HepG2 (cell line): Measurements from ENCODE around the gene NKX1-2. TPM values are rescaled to one million over a fixed set of nuclear protein-coding genes. Genes with fewer than 3 reads are reported as not detected.

Experiments
- AHR ChIP-seq: IDR thresholded peaks from 2 replicates; pipeline ENCODE4 v1.6.1; 2018; ENCODE audit warnings: missing genetic modification reagents, missing compliant biosample characterization
- CBX1 ChIP-seq: IDR thresholded peaks from one replicate; pipeline ENCODE4 v1.6.1; 2016; ENCODE audit warnings: antibody characterized with exemption, low read depth
- CCDC6 ChIP-seq: sonication (generic); formaldehyde crosslinking; IDR thresholded peaks from 2 replicates; pipeline ENCODE4 v1.8.1; 2022; ENCODE audit warnings: mild to moderate bottlenecking, missing genetic modification reagents, moderate library complexity
- EP300 ChIP-seq, 3 experiments: sonication (generic) in 1 of 3; formaldehyde crosslinking in 1 of 3; IDR thresholded peaks; 2 replicates each; pipeline versions ENCODE4 v1.5.1 to v1.6.1; 2011 to 2020; ENCODE audit warnings: low read depth in 2 of 3, low read length in 2 of 3, borderline replicate concordance in 1 of 3, improper control_type of control experiment in 1 of 3, mild to moderate bottlenecking in 1 of 3, missing genetic modification reagents in 1 of 3, moderate library complexity in 1 of 3
- FOXP4 ChIP-seq: sonication (generic); formaldehyde crosslinking; IDR thresholded peaks from 2 replicates; pipeline ENCODE4 v1.4.0; 2020; ENCODE audit warnings: missing genetic modification reagents
- GATAD1 ChIP-seq: IDR thresholded peaks from 2 replicates; pipeline ENCODE4 v1.6.1; 2016; ENCODE audit warnings: missing genetic modification reagents, missing compliant biosample characterization
- NFAT5 ChIP-seq: sonication (generic); formaldehyde crosslinking; IDR thresholded peaks from 2 replicates; pipeline ENCODE4 v1.4.0; 2020; ENCODE audit warnings: missing genetic modification reagents
- SOX13 ChIP-seq, 3 experiments: fragments of 450-650 bp in 1 of 3; sonication (generic) in 1 of 3; formaldehyde crosslinking in 1 of 3; IDR thresholded peaks in 2 of 3; conservative IDR thresholded peaks in 1 of 3; 2 replicates each; pipeline versions ENCODE4 v1.5.0 to v1.6.1; 2016 to 2020; ENCODE audit warnings: antibody characterized with exemption in 1 of 3, mild to moderate bottlenecking in 1 of 3, missing compliant biosample characterization in 1 of 3, missing genetic modification reagents in 1 of 3, moderate library complexity in 1 of 3
- ZIK1 ChIP-seq: sonication (generic); formaldehyde crosslinking; IDR thresholded peaks from 2 replicates; pipeline ENCODE4 v1.5.0; 2020; ENCODE audit warnings: mild to moderate bottlenecking, low read depth, missing genetic modification reagents, borderline replicate concordance
- ZNF343 ChIP-seq: sonication (generic); formaldehyde crosslinking; IDR thresholded peaks from 2 replicates; pipeline ENCODE4 v1.4.0; 2020; ENCODE audit warnings: mild to moderate bottlenecking, missing genetic modification reagents
- polyA plus RNA-seq, 8 experiments: library from polyadenylated mRNA; depleted of rRNA in 3 of 8; stranded (reverse) in 7 of 8; unstranded in 1 of 8; fragments of >200 nt; fragmentation: Illumina TruSeq in 4 of 8; extraction: Trizol in 4 of 8; gene quantifications; 2 replicates each; pipeline versions ENCODE4 v1.2.1 to v1.2.3, GENCODE V29; 2011 to 2016; ENCODE audit warnings: low read depth in 4 of 8, missing spikeins in 1 of 8, mixed read lengths in 1 of 8; ENCODE audit not compliant: insufficient read depth in 1 of 8
- total RNA-seq, 5 experiments: library from RNA; depleted of rRNA; stranded (reverse); fragments of >200 nt; fragmentation: Illumina TruSeq; extraction: Trizol; gene quantifications; 2 replicates each; pipeline ENCODE4 v1.2.3, GENCODE V29; 2016; ENCODE audit warnings: low read depth in 1 of 5
- TF ChIP-seq, protein P1 (sequence below), 2 experiments: sonication (generic) in 1 of 2; formaldehyde crosslinking in 1 of 2; IDR thresholded peaks; 2 replicates each; pipeline versions ENCODE4 v1.4.0 to v1.6.1; 2016 to 2020; ENCODE audit warnings: borderline replicate concordance in 1 of 2, low read depth in 1 of 2, mild to moderate bottlenecking in 1 of 2, missing genetic modification reagents in 1 of 2
- TF ChIP-seq, protein P2 (sequence below): sonication (generic); formaldehyde crosslinking; conservative IDR thresholded peaks from 2 replicates; pipeline ENCODE4 v1.4.0; 2020; ENCODE audit warnings: mild to moderate bottlenecking, missing genetic modification reagents, moderate library complexity

Gene NKX1-2
- total and polyA plus RNA-seq, 2 of the 13 experiments (the other 11 are each of a cell fraction or from before 2014, with no cell fraction given) = not detected

- TF ChIP-seq, protein P1, sequence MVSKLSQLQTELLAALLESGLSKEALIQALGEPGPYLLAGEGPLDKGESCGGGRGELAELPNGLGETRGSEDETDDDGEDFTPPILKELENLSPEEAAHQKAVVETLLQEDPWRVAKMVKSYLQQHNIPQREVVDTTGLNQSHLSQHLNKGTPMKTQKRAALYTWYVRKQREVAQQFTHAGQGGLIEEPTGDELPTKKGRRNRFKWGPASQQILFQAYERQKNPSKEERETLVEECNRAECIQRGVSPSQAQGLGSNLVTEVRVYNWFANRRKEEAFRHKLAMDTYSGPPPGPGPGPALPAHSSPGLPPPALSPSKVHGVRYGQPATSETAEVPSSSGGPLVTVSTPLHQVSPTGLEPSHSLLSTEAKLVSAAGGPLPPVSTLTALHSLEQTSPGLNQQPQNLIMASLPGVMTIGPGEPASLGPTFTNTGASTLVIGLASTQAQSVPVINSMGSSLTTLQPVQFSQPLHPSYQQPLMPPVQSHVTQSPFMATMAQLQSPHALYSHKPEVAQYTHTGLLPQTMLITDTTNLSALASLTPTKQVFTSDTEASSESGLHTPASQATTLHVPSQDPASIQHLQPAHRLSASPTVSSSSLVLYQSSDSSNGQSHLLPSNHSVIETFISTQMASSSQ (IDR thresholded peaks at IDR 0.05; ENCODE audit: low read depth) = 0 out of 2 replicates have a peak, but pooled peaks have one; percentile 50
- TF ChIP-seq, protein P1 (CRISPR knock-in tag; IDR thresholded peaks at IDR 0.05; ENCODE audit: borderline replicate concordance) = no peak
- no peak for TF ChIP-seq NFAT5 (CRISPR knock-in tag)
- TF ChIP-seq EP300 (IDR thresholded peaks at IDR 0.05; ENCODE audit: low read depth in 2 of 2, low read length in 2 of 2) = peak in 1 of 2 experiments; percentile 27; a peak in 1 of 4 replicates
- no peak for TF ChIP-seq EP300 (CRISPR knock-in tag; IDR thresholded peaks at IDR 0.05; ENCODE audit: borderline replicate concordance)
- no peak for TF ChIP-seq SOX13 (IDR thresholded peaks at IDR 0.05)
- peak in 1 of 2 experiments; percentile 30; a peak in 1 of 4 replicates for TF ChIP-seq SOX13 (CRISPR knock-in tag; conservative IDR thresholded peaks at IDR 0.05 in 1 of 2, IDR thresholded peaks at IDR 0.05 in 1 of 2)
- no peak for TF ChIP-seq CCDC6
- no peak for TF ChIP-seq GATAD1 (CRISPR knock-in tag)
- no peak for TF ChIP-seq CBX1
- no peak for TF ChIP-seq ZNF343 (CRISPR knock-in tag)
- no peak for TF ChIP-seq AHR (CRISPR knock-in tag)
- no peak for TF ChIP-seq ZIK1 (CRISPR knock-in tag)
- TF ChIP-seq FOXP4 (CRISPR knock-in tag) = peak; percentile 68
- TF ChIP-seq, protein P2, sequence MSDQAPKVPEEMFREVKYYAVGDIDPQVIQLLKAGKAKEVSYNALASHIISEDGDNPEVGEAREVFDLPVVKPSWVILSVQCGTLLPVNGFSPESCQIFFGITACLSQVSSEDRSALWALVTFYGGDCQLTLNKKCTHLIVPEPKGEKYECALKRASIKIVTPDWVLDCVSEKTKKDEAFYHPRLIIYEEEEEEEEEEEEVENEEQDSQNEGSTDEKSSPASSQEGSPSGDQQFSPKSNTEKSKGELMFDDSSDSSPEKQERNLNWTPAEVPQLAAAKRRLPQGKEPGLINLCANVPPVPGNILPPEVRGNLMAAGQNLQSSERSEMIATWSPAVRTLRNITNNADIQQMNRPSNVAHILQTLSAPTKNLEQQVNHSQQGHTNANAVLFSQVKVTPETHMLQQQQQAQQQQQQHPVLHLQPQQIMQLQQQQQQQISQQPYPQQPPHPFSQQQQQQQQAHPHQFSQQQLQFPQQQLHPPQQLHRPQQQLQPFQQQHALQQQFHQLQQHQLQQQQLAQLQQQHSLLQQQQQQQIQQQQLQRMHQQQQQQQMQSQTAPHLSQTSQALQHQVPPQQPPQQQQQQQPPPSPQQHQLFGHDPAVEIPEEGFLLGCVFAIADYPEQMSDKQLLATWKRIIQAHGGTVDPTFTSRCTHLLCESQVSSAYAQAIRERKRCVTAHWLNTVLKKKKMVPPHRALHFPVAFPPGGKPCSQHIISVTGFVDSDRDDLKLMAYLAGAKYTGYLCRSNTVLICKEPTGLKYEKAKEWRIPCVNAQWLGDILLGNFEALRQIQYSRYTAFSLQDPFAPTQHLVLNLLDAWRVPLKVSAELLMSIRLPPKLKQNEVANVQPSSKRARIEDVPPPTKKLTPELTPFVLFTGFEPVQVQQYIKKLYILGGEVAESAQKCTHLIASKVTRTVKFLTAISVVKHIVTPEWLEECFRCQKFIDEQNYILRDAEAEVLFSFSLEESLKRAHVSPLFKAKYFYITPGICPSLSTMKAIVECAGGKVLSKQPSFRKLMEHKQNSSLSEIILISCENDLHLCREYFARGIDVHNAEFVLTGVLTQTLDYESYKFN (CRISPR knock-in tag) = peak; percentile 60
Observed at GRCh38 chr10:124416733-124417132, 33.1 kb downstream of the NKX1-2 start (continued).
